HepG2 (cell line): ENCODE results near the gene IARS2. TPM values are rescaled to one million over a fixed set of nuclear protein-coding genes. Genes with fewer than 3 reads are reported as not detected.

Experiments used
- FOXA1 ChIP-seq, 2 experiments: fragments of 450-650 bp in 1 of 2; sonication (generic) in 1 of 2; formaldehyde crosslinking in 1 of 2; IDR thresholded peaks; 2 replicates each; pipeline versions ENCODE4 v1.4.0 to v1.6.1; 2016 to 2020; ENCODE audit warnings: missing genetic modification reagents in 1 of 2
- FOXK2 ChIP-seq: fragments of 450-650 bp; IDR thresholded peaks from 2 replicates; pipeline ENCODE4 v1.6.1; 2016
- HDAC2 ChIP-seq: sonication (generic); formaldehyde crosslinking; IDR thresholded peaks from 2 replicates; pipeline ENCODE4 v1.4.0; 2020; ENCODE audit warnings: missing genetic modification reagents
- HNF4G ChIP-seq, 2 experiments: sonication (generic) in 1 of 2; formaldehyde crosslinking in 1 of 2; IDR thresholded peaks; 2 replicates each; pipeline versions ENCODE4 v1.4.0 to v1.6.1; 2011 to 2020; ENCODE audit warnings: borderline replicate concordance in 2 of 2, low read depth in 2 of 2, mild to moderate bottlenecking in 2 of 2, low read length in 1 of 2, missing genetic modification reagents in 1 of 2, moderate library complexity in 1 of 2
- KDM6A ChIP-seq: IDR thresholded peaks from 2 replicates; pipeline ENCODE4 v1.6.1; 2016; ENCODE audit warnings: low read depth
- MED13 ChIP-seq: sonication (generic); formaldehyde crosslinking; IDR thresholded peaks from 2 replicates; pipeline ENCODE4 v1.5.0; 2020; ENCODE audit warnings: missing genetic modification reagents
- NFIC ChIP-seq: IDR thresholded peaks from 2 replicates; pipeline ENCODE4 v1.6.1; 2012; ENCODE audit warnings: mild to moderate bottlenecking, low read length, inconsistent platforms
- PCBP1 ChIP-seq: fragments of 200-400 bp; formaldehyde crosslinking; IDR thresholded peaks from 2 replicates; pipeline ENCODE4 v1.6.1; 2017; ENCODE audit warnings: mild to moderate bottlenecking, low read depth, low read length, borderline replicate concordance
- PHF21A ChIP-seq: sonication (generic); formaldehyde crosslinking; IDR thresholded peaks from 2 replicates; pipeline ENCODE4 v1.5.0; 2020; ENCODE audit warnings: mild to moderate bottlenecking, missing genetic modification reagents
- RBM22 ChIP-seq: fragments of 200-400 bp; formaldehyde crosslinking; optimal IDR thresholded peaks from 2 replicates; pipeline ENCODE3; 2017; ENCODE audit warnings: mild to moderate bottlenecking, low read length, moderate library complexity
- REL ChIP-seq: sonication (generic); formaldehyde crosslinking; conservative IDR thresholded peaks from 2 replicates; pipeline ENCODE4 v1.8.0; 2022; ENCODE audit warnings: mild to moderate bottlenecking, missing genetic modification reagents, moderate library complexity
- TARDBP ChIP-seq: sonication (generic); formaldehyde crosslinking; IDR thresholded peaks from 2 replicates; pipeline ENCODE4 v1.8.0; 2022; ENCODE audit warnings: mild to moderate bottlenecking, missing genetic modification reagents
- TBX2 ChIP-seq: sonication (generic); formaldehyde crosslinking; IDR thresholded peaks from 2 replicates; pipeline ENCODE4 v1.5.0; 2020; ENCODE audit warnings: missing genetic modification reagents, mild to moderate bottlenecking, borderline replicate concordance
- ZNF124 ChIP-seq: sonication (generic); formaldehyde crosslinking; IDR thresholded peaks from 2 replicates; pipeline ENCODE4 v1.4.0; 2020; ENCODE audit warnings: missing genetic modification reagents
- ZNF230 ChIP-seq: sonication (generic); formaldehyde crosslinking; IDR thresholded peaks from 2 replicates; pipeline ENCODE4 v1.4.0; 2020; ENCODE audit warnings: mild to moderate bottlenecking, missing genetic modification reagents
- ZNF652 ChIP-seq: IDR thresholded peaks from 2 replicates; pipeline ENCODE4 v1.6.1; 2016; ENCODE audit warnings: low read depth, borderline replicate concordance
- ZNF7 ChIP-seq: IDR thresholded peaks from 2 replicates; pipeline ENCODE4 v1.6.1; 2016; ENCODE audit warnings: missing biosample characterization, missing genetic modification reagents
- polyA plus RNA-seq, 8 experiments: library from polyadenylated mRNA; depleted of rRNA in 3 of 8; stranded (reverse) in 7 of 8; unstranded in 1 of 8; fragments of >200 nt; fragmentation: Illumina TruSeq in 4 of 8; extraction: Trizol in 4 of 8; gene quantifications; 2 replicates each; pipeline versions ENCODE4 v1.2.1 to v1.2.3, GENCODE V29; 2011 to 2016; ENCODE audit warnings: low read depth in 4 of 8, missing spikeins in 1 of 8, mixed read lengths in 1 of 8; ENCODE audit not compliant: insufficient read depth in 1 of 8
- total RNA-seq, 5 experiments: library from RNA; depleted of rRNA; stranded (reverse); fragments of >200 nt; fragmentation: Illumina TruSeq; extraction: Trizol; gene quantifications; 2 replicates each; pipeline ENCODE4 v1.2.3, GENCODE V29; 2016; ENCODE audit warnings: low read depth in 1 of 5
- TF ChIP-seq, protein P1 (sequence below): sonication (generic); formaldehyde crosslinking; IDR thresholded peaks from 2 replicates; pipeline ENCODE4 v1.4.0; 2020; ENCODE audit warnings: low read depth, mild to moderate bottlenecking, missing genetic modification reagents
- TF ChIP-seq, protein P2 (sequence below): sonication (generic); formaldehyde crosslinking; IDR thresholded peaks from 2 replicates; pipeline ENCODE4 v1.4.0; 2020; ENCODE audit warnings: mild to moderate bottlenecking, missing genetic modification reagents
- TF ChIP-seq, protein P3 (sequence below): sonication (generic); formaldehyde crosslinking; IDR thresholded peaks from 2 replicates; pipeline ENCODE4 v1.4.0; 2020; ENCODE audit warnings: mild to moderate bottlenecking, missing genetic modification reagents
- TF ChIP-seq, protein P4 (sequence below): sonication (generic); formaldehyde crosslinking; IDR thresholded peaks from 2 replicates; pipeline ENCODE4 v1.5.0; 2020; ENCODE audit warnings: mild to moderate bottlenecking, missing genetic modification reagents
- TF ChIP-seq, protein P5 (sequence below): sonication (generic); formaldehyde crosslinking; IDR thresholded peaks from 2 replicates; pipeline ENCODE4; 2020; ENCODE audit warnings: missing genetic modification reagents, mild to moderate bottlenecking, borderline replicate concordance

IARS2 gene
- total and polyA plus RNA-seq, 2 of the 13 experiments (the other 11 are each of a cell fraction or from before 2014, with no cell fraction given), result 28.6 to 122 TPM

DNA sequence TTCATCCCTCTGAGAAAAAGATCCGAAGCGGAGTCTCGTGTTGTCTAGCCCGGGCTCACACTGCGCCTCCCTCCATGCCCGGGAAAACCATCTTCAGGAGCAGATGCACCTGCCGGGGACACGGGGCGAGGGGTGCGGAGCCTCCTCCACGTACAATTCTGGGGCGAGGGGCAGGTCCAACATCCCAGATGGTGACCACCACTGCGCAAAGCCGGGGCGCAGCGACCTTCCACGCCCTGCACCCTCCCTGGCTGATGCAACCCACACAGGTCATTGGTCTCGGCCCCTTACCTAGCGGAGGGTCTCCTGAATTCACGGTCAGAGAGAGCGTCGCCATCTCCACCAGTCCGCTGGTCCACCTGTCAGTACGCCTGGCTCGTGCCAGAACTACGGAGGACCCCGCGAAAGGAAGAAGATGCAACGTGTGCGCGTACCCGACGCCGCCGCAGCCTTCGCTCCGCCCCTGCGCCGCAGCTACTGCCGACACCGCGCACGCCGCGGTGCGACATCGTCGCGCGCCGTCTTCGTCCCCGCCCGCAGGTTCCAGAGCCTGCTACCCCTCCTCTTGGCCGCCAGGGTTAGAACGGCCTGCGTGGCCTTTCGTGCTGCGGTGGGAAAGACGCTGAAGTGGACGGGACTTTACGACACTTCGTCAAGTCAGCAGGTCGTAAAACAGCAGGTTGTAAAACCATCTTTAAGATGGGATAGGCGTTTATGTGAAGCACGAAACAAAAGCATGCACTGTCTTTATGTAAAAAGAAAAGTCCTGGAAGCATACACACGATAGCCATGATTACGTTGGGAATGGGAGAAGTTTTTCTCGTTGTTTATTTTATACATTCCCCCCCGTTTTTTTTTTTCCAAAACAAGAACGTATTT, 47.6 kb upstream of the IARS2 start, which contains the start of gene EPRS1 (continued):
- TF ChIP-seq RBM22, result no peak
- no peak for TF ChIP-seq MED13 (CRISPR knock-in tag)
- TF ChIP-seq ZNF7 (CRISPR knock-in tag), result no peak
- peak; percentile 95 for TF ChIP-seq TBX2 (CRISPR knock-in tag)
- no peak for TF ChIP-seq FOXA1 (IDR thresholded peaks at IDR 0.05)
- no peak for TF ChIP-seq FOXA1 (CRISPR knock-in tag; IDR thresholded peaks at IDR 0.05)
- TF ChIP-seq, protein P1, sequence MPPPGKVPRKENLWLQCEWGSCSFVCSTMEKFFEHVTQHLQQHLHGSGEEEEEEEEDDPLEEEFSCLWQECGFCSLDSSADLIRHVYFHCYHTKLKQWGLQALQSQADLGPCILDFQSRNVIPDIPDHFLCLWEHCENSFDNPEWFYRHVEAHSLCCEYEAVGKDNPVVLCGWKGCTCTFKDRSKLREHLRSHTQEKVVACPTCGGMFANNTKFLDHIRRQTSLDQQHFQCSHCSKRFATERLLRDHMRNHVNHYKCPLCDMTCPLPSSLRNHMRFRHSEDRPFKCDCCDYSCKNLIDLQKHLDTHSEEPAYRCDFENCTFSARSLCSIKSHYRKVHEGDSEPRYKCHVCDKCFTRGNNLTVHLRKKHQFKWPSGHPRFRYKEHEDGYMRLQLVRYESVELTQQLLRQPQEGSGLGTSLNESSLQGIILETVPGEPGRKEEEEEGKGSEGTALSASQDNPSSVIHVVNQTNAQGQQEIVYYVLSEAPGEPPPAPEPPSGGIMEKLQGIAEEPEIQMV, result peak; percentile 79
- TF ChIP-seq HNF4G (IDR thresholded peaks at IDR 0.05; ENCODE audit: borderline replicate concordance, low read depth, low read length), result no peak
- 0 out of 2 replicates have a peak, but pooled peaks have one; percentile 59 for TF ChIP-seq HNF4G (CRISPR knock-in tag; IDR thresholded peaks at IDR 0.05; ENCODE audit: borderline replicate concordance, low read depth)
- TF ChIP-seq, protein P2, sequence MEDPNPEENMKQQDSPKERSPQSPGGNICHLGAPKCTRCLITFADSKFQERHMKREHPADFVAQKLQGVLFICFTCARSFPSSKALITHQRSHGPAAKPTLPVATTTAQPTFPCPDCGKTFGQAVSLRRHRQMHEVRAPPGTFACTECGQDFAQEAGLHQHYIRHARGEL, result peak; percentile 44; the same call in 1 of the 2 replicates
- TF ChIP-seq ZNF124 (CRISPR knock-in tag), result peak; percentile 88
- TF ChIP-seq REL, result peak; percentile 93; the same call in 1 of the 2 replicates
- peak; percentile 85; the same call in 1 of the 2 replicates for TF ChIP-seq PHF21A (CRISPR knock-in tag)
- TF ChIP-seq, protein P3, sequence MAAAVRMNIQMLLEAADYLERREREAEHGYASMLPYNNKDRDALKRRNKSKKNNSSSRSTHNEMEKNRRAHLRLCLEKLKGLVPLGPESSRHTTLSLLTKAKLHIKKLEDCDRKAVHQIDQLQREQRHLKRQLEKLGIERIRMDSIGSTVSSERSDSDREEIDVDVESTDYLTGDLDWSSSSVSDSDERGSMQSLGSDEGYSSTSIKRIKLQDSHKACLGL (CRISPR knock-in tag), result peak; percentile 89; the same call in 1 of the 2 replicates
- TF ChIP-seq HDAC2 (CRISPR knock-in tag), result peak; percentile 85
- TF ChIP-seq, protein P4, sequence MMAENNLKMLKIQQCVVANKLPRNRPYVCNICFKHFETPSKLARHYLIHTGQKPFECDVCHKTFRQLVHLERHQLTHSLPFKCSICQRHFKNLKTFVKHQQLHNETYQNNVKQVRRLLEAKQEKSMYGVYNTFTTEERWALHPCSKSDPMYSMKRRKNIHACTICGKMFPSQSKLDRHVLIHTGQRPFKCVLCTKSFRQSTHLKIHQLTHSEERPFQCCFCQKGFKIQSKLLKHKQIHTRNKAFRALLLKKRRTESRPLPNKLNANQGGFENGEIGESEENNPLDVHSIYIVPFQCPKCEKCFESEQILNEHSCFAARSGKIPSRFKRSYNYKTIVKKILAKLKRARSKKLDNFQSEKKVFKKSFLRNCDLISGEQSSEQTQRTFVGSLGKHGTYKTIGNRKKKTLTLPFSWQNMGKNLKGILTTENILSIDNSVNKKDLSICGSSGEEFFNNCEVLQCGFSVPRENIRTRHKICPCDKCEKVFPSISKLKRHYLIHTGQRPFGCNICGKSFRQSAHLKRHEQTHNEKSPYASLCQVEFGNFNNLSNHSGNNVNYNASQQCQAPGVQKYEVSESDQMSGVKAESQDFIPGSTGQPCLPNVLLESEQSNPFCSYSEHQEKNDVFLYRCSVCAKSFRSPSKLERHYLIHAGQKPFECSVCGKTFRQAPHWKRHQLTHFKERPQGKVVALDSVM (CRISPR knock-in tag), result peak; percentile 83; the same call in 1 of the 2 replicates
- TF ChIP-seq PCBP1, result 0 out of 2 replicates have a peak, but pooled peaks have one; percentile 65
- no peak for TF ChIP-seq NFIC
- peak; percentile 37; the same call in 1 of the 2 replicates for TF ChIP-seq ZNF230 (CRISPR knock-in tag)
- TF ChIP-seq, protein P5, sequence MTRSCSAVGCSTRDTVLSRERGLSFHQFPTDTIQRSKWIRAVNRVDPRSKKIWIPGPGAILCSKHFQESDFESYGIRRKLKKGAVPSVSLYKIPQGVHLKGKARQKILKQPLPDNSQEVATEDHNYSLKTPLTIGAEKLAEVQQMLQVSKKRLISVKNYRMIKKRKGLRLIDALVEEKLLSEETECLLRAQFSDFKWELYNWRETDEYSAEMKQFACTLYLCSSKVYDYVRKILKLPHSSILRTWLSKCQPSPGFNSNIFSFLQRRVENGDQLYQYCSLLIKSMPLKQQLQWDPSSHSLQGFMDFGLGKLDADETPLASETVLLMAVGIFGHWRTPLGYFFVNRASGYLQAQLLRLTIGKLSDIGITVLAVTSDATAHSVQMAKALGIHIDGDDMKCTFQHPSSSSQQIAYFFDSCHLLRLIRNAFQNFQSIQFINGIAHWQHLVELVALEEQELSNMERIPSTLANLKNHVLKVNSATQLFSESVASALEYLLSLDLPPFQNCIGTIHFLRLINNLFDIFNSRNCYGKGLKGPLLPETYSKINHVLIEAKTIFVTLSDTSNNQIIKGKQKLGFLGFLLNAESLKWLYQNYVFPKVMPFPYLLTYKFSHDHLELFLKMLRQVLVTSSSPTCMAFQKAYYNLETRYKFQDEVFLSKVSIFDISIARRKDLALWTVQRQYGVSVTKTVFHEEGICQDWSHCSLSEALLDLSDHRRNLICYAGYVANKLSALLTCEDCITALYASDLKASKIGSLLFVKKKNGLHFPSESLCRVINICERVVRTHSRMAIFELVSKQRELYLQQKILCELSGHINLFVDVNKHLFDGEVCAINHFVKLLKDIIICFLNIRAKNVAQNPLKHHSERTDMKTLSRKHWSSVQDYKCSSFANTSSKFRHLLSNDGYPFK (CRISPR knock-in tag), result peak; percentile 82
- TF ChIP-seq FOXK2, result no peak
- TF ChIP-seq TARDBP (CRISPR knock-in tag), result peak; percentile 91
- peak; percentile 53; the same call in 1 of the 2 replicates for TF ChIP-seq ZNF652 (CRISPR knock-in tag)
- TF ChIP-seq KDM6A (CRISPR knock-in tag), result no peak
